Psoas muscle (tissue), 8 donors: ENCODE measurements around the gene TTC13. TPM values are rescaled to one million over a fixed set of nuclear protein-coding genes. Genes with fewer than 3 reads are reported as not detected.

ENCODE experiments used
- ATAC-seq, 4 donors: fragments of 200-7000 bp; cut with Tn5 transposase; one replicate each; pipeline ENCODE4 v1.9.1; 2020; ENCODE audit warnings: moderate library complexity in 3 of 4, mild to moderate bottlenecking in 2 of 4
- DNase-seq, 2 donors: peaks; one replicate each; pipeline ENCODE4 v3.0.0-alpha.2; 2020
- H3K27ac ChIP-seq: fragments of 200-600 bp; one replicate; pipeline ENCODE4 v1.8.0; 2022
- H3K27me3 ChIP-seq, 3 donors: fragments of 200-600 bp in 1 of 3; one replicate each; pipeline versions ENCODE4 v1.6.1 to v1.8.0; 2013 to 2022; ENCODE audit warnings: low read length in 2 of 3, mild to moderate bottlenecking in 2 of 3, moderate library complexity in 1 of 3; ENCODE audit not compliant: insufficient read depth in 3 of 3
- H3K36me3 ChIP-seq, 2 donors: fragments of 200-600 bp in 1 of 2; one replicate each; pipeline versions ENCODE4 v1.6.1 to v1.8.0; 2013 to 2022; ENCODE audit warnings: low read depth in 1 of 2, mild to moderate bottlenecking in 1 of 2, moderate library complexity in 1 of 2; ENCODE audit not compliant: insufficient read depth in 1 of 2
- H3K4me1 ChIP-seq: fragments of 200-600 bp; one replicate; pipeline ENCODE4 v1.8.0; 2022
- H3K4me3 ChIP-seq: fragments of 200-600 bp; one replicate; pipeline ENCODE4 v1.8.0; 2022; ENCODE audit warnings: mild to moderate bottlenecking
- H3K9me3 ChIP-seq: fragments of 200-600 bp; one replicate; pipeline ENCODE4 v1.8.0; 2022
- CTCF ChIP-seq: fragments of 200-600 bp; IDR thresholded peaks from one replicate; pipeline ENCODE4 v1.8.0; 2022; ENCODE audit warnings: antibody characterized with exemption
- WGBS, 3 donors: extraction: QIAGEN DNeasy Blood & Tissue Kit; methylation state at CpG; one replicate each; pipeline versions ENCODE4 v1.1.6 to v1.1.7; 2013; 5-methylcytosine and 5-hydroxymethylcytosine counted together
- intact Hi-C, 2 donors: fragments of 100-400 bp; cut with DNase I; formaldehyde crosslinking; loops; one replicate each; pipeline versions ENCODE4 v1.11.0 to v1.14.2; 2022
- polyA plus RNA-seq, 3 donors: library from polyadenylated mRNA; stranded (reverse); fragments of 200-250 nt; gene quantifications; one replicate each; pipeline ENCODE4 v1.2.3, GENCODE V29; 2013
- total RNA-seq, 4 donors: library from RNA; stranded (reverse); fragmentation: NEBNext Ultra II Directional in 2 of 4; extraction: Animal tissue kit (Norgen Biotek cat#: 25700) in 2 of 4; gene quantifications; one replicate each; pipeline versions ENCODE4 v1.2.1 to v1.2.4, GENCODE V29; 2021 to 2023
- donor health status: healthy with polysubstance abuse.
- donor health status: DM: no; HTN: no; CAD: no; lungs with moderate emphysema.
- donor health status: Bipolar disorder and iron deficiency.
- donor health status: healthy.
- donor health status: DM: yes; HTN: yes; CAD: no.
- donor health status: DM: no; HTN: no; CAD: no.
- donor health status: DM: no; HTN: no; CAD: no.
- donor health status: DM: yes; HTN: yes; CAD: no.

TTC13 gene
- total and polyA plus RNA-seq, 7 donors: 7.6 to 24.2 (median 11.2) TPM

GRCh38 chr1:230930986-230931385, 47.7 kb downstream of the TTC13 start:
- Histone ChIP-seq H3K27ac (no peak overlapping the region), H3K27me3 (no peaks in the 10 kb centered on the region), H3K4me3 (no peak overlapping the region), H3K4me1 (no peaks in the 10 kb centered on the region), H3K36me3 (peaks cover 6 to 59% of the 10 kb centered on the region in 2 donors), H3K9me3 (no peaks in the 10 kb centered on the region)
- intact Hi-C loops: no loop called here
- TF ChIP-seq CTCF: no peak
- 89 to 98% (median 94%) methylated on average over 3 of the region's 3 CpGs for WGBS, 3 donors
- ATAC-seq (no peak), DNase-seq (no peak)

- H3K4me3 ChIP-seq: no peak overlapping the region
- TF ChIP-seq CTCF: no peak
- H3K9me3 ChIP-seq: no peaks in the 10 kb centered on the region
- intact Hi-C loops: no loop called here
- no peaks in the 10 kb centered on the region for H3K4me1 ChIP-seq
- ATAC-seq (no peak), DNase-seq (no peak)
- H3K36me3 ChIP-seq: peaks cover 6 to 92% of the 10 kb centered on the region in 2 donors
- 67 to 75% (median 75%) methylated on average over 5 of the region's 5 CpGs for WGBS, 3 donors
- no peak overlapping the region for H3K27ac ChIP-seq
- H3K27me3 ChIP-seq: no peaks in the 10 kb centered on the region
These were observed 52.5 kb downstream of the TTC13 start for GRCh38 chr1:230926182-230926581.

DNA sequence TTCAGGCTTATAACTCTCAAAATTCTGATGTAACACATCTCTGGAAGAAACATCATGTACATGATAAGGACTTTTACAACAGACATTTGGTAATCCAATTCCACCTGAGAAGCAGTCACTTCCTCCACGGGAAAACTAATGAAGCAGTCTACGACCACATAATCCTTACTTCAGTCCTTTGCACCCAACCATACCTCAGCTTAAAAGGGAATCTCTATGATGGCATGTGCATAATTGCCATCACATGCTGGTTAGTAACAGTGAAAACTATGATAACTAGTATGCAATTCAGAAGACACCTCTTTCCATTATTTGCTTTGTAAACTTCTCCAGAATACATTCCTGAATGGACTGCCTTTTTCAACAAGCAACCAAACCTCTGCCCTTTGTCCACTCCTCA, 53.1 kb downstream of the TTC13 start:
- no peaks in the 10 kb centered on the region for H3K27me3 ChIP-seq
- H3K4me3 ChIP-seq: no peak overlapping the region
- DNase-seq (no peak), ATAC-seq (no peak)
- TF ChIP-seq CTCF: no peak
- H3K4me1 ChIP-seq: no peaks in the 10 kb centered on the region
- no peaks in the 10 kb centered on the region for H3K9me3 ChIP-seq
- intact Hi-C loops: no loop called here
- 81 to 85% (median 82%) methylated on average over 2 of the region's 2 CpGs for WGBS, 3 donors
- peaks cover 6 to 92% of the 10 kb centered on the region in 2 donors for H3K36me3 ChIP-seq
- no peak overlapping the region for H3K27ac ChIP-seq

- no peak for ATAC-seq
- TF ChIP-seq CTCF: no peak
- H3K27ac ChIP-seq: no peak overlapping the region
- H3K27me3 ChIP-seq: no peaks in the 10 kb centered on the region
- H3K4me3 ChIP-seq: no peak overlapping the region
- DNase-seq: no peak
- intact Hi-C loops: no loop called here
- 92 to 95% (median 94%) methylated on average over 4 of the region's 4 CpGs for whole genome bisulfite sequencing, 3 donors
- no peaks in the 10 kb centered on the region for H3K9me3 ChIP-seq
- H3K4me1 ChIP-seq: no peaks in the 10 kb centered on the region
- peaks cover 0 to 94% of the 10 kb centered on the region in 2 donors for H3K36me3 ChIP-seq
These were observed 55.5 kb downstream of the TTC13 start for GRCh38 chr1:230923176-230923575.

DNA sequence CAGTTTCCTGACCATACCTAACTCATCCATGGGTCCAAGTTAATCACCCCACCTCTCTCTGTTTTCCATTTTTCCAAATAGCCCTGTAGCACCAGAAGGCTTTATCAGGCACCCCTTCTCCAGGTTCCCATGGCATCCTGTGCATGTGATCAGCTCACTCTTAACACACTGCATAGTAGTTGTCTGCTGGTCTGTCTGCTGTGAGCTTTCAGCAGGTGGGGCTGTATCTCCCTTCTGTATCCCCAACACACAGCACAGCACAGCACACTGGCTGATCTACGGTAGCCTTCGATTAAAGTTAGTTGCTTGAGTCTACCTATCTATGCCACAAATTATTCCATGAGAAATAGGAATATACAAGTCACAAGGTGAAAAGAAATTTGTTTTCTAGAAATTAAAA, 56.0 kb downstream of the TTC13 start:
- H3K27me3 ChIP-seq: no peaks in the 10 kb centered on the region
- intact Hi-C loops: no loop called here
- H3K9me3 ChIP-seq: no peaks in the 10 kb centered on the region
- H3K4me3 ChIP-seq: no peak overlapping the region
- TF ChIP-seq CTCF: no peak
- no peak overlapping the region for H3K27ac ChIP-seq
- DNase-seq (no peak), ATAC-seq (no peak)
- 87 to 94% (median 94%) methylated on average over 2 of the region's 2 CpGs for WGBS, 3 donors
- H3K4me1 ChIP-seq: no peaks in the 10 kb centered on the region
- peaks cover 0 to 88% of the 10 kb centered on the region in 2 donors for H3K36me3 ChIP-seq
